Activated T-helper 2 cell treated with anti-CD3 and anti-CD28 coated beads, Interferon-gamma antibody, Interleukin-2, Interleukin-4, amounts not matched to agents 10 μg/mL and 5 μg/mL and 100 μg/mL, durations not matched to agents 14 hours and 24 hours and 36 hours (primary cell): ENCODE data around the gene CDK11A. TPM values are rescaled to one million over a fixed set of nuclear protein-coding genes. Genes with fewer than 3 reads are reported as not detected.
A peak's percentile ranks its signal among the peaks of the same experiment; 100 is the strongest.
"Not testable (repeated sequence)": the region's sequence is repeated elsewhere in the genome, so short reads cannot be mapped to it uniquely, and the experiment has no call there.

Experiments
- DNase-seq: peaks from one replicate; pipeline ENCODE4 v3.0.0; 2021; ENCODE audit warnings: low spot score
- H3K27ac Mint-ChIP-seq: one replicate; pipeline ENCODE4 v1.8.0; 2021; ENCODE audit warnings: mixed read lengths
- H3K27me3 Mint-ChIP-seq: one replicate; pipeline ENCODE4 v1.8.0; 2021; ENCODE audit warnings: low read depth, mixed read lengths
- H3K36me3 Mint-ChIP-seq: one replicate; pipeline ENCODE4 v1.8.0; 2021; ENCODE audit warnings: low read depth, mixed read lengths
- H3K4me1 Mint-ChIP-seq: one replicate; pipeline ENCODE4 v1.8.0; 2021; ENCODE audit warnings: low read depth, mixed read lengths
- H3K4me3 Mint-ChIP-seq: one replicate; pipeline ENCODE4 v1.8.0; 2021; ENCODE audit warnings: low read depth, mild to moderate bottlenecking, moderate library complexity, mixed read lengths
- H3K9me3 Mint-ChIP-seq: one replicate; pipeline ENCODE4 v1.8.0; 2021; ENCODE audit warnings: mixed read lengths
- intact Hi-C: fragments of 100-400 bp; cut with micrococcal nuclease; formaldehyde crosslinking; loops from one replicate; pipeline ENCODE4 v1.15.1; 2023
- total RNA-seq: library from RNA; stranded (reverse); gene quantifications from 2 replicates; pipeline ENCODE4 v1.2.3, GENCODE V29; 2022

CDK11A gene
- total RNA-seq, 1 donor from 2014 or later, result 63.1 TPM

GRCh38 chr1:1699061-1699460 lies 25.1 kb downstream of the CDK11A start:
- H3K27ac Mint-ChIP-seq, H3K4me1 Mint-ChIP-seq, H3K27me3 Mint-ChIP-seq, H3K36me3 Mint-ChIP-seq, H3K9me3 Mint-ChIP-seq, DNase-seq, H3K4me3 Mint-ChIP-seq, intact Hi-C loops: not testable (repeated sequence)

GRCh38 chr1:1697358-1698183 lies 26.6 kb downstream of the CDK11A start:
- H3K36me3 Mint-ChIP-seq, H3K27ac Mint-ChIP-seq, H3K27me3 Mint-ChIP-seq, H3K4me1 Mint-ChIP-seq, H3K4me3 Mint-ChIP-seq, DNase-seq, H3K9me3 Mint-ChIP-seq, intact Hi-C loops: not testable (repeated sequence)

- DNase-seq, H3K4me3 Mint-ChIP-seq, H3K36me3 Mint-ChIP-seq, intact Hi-C loops, H3K27ac Mint-ChIP-seq, H3K9me3 Mint-ChIP-seq, H3K27me3 Mint-ChIP-seq, H3K4me1 Mint-ChIP-seq: not testable (repeated sequence)
Measured at GRCh38 chr1:1696431-1697357, 27.5 kb downstream of the CDK11A start.

DNA sequence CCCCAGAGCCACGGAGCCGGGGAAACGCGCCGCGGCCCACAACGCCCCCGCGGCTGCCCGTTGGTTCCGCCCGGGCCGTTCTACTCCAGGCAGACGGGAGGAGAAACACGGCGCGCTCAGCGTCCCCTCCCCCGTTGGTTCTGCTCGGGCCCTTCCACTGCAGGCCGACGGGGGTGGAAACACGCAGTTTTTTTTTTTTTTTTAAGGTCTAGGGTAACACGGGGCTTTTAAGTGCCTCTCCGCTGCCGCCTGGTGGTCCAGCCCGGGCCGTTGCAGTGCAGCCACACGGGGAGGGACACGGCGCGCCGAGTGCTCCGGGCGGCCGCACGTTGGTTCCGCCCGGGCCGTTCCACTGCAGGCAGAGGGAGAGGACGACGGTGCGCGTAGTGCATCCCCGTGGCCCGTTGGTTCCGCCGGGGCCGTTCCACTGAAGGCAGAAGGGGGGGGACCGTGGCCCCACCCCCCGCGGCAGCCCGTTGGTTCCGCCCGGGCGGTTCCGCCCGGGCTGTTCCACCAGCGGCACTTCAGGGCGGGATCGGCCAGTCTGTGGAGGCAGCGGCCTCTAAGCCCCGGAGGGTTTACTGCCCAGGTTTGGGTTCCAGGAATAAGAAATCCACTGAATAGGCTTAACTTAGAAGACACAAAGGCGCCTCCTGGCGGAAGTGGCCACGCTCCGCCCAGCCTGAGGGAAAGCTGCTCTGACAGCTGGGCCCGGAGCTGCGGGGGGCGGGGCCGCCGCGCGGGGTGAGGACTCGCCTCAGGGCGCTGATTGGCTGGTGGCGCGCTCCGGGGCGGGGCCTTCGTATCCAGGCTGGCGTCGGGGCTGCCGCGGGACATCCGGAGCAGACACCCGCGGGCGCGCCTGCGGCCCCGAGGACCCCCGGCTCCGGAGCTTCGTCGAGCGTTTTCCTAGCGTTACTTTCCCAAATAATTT lies 31.2 kb downstream of the CDK11A start, which contains the start of gene SLC35E2B:
SLC35E2B (minus strand) TSS at position 82 of the 934 bp plus-strand sequence. CDS start 16,096 bp downstream, outside the sequence.
- intact Hi-C loops, H3K27me3 Mint-ChIP-seq, H3K9me3 Mint-ChIP-seq, H3K4me1 Mint-ChIP-seq: not testable (repeated sequence)
- H3K27ac Mint-ChIP-seq, result peak within 1 kb of the TSS; percentile 95
- peaks cover 12% of the 10 kb centered on the region for H3K36me3 Mint-ChIP-seq
- DNase-seq, result peak; percentile 93
- peak within 1 kb of the TSS; percentile 77 for H3K4me3 Mint-ChIP-seq

DNA sequence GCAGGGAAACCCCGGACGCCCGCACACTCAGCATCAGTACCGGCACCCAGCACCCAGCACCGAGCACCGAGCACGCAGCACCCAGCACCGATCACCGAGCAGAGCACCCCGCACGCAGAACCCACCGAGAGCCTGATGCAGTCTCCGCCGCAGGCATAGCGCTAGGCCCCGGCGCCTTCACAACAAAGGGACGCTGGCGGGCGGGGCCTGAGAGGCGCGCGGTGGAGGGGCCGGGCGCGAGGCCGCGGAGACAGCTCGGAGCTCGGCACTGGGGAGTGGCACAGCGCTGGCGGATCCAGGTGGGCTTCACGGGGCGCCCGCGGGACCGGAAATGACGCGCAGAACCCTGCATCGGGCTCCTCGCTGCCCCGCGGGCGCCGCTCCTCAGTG lies 31.8 kb downstream of the CDK11A start:
- H3K4me3 Mint-ChIP-seq, result peak overlapping the region; percentile 77
- H3K27me3 Mint-ChIP-seq, H3K9me3 Mint-ChIP-seq, H3K4me1 Mint-ChIP-seq, intact Hi-C loops: not testable (repeated sequence)
- peak; percentile 80 for DNase-seq
- H3K27ac Mint-ChIP-seq, result peak overlapping the region; percentile 28
- H3K36me3 Mint-ChIP-seq, result peaks cover 16% of the 10 kb centered on the region

GRCh38 chr1:1691443-1691842 lies 32.7 kb downstream of the CDK11A start:
- H3K27ac Mint-ChIP-seq, intact Hi-C loops, DNase-seq, H3K27me3 Mint-ChIP-seq, H3K4me1 Mint-ChIP-seq, H3K9me3 Mint-ChIP-seq, H3K4me3 Mint-ChIP-seq: not testable (repeated sequence)
- peaks cover 16% of the 10 kb centered on the region for H3K36me3 Mint-ChIP-seq

DNA sequence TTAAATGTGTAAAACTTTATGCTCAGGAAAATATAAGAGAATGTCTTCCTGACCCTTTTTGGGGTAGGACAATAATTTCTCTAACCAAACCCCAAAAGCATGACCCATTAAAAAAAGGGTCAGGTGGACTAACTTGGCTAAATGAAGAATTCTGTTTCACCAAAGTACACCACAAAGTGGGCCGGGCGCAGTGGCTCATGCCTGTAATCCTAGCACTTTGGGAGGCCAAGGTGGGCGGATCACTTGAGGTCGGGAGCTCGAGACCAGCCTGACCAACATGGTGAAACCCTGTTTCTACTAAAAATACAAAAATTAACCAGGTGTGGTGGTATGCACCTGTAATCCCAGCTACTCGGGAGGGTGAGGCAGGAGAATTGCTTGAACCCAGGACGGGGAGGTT lies 34.6 kb downstream of the CDK11A start:
- H3K4me3 Mint-ChIP-seq, intact Hi-C loops, H3K27me3 Mint-ChIP-seq, H3K27ac Mint-ChIP-seq, DNase-seq, H3K9me3 Mint-ChIP-seq, H3K4me1 Mint-ChIP-seq: not testable (repeated sequence)
- H3K36me3 Mint-ChIP-seq, result peaks cover 19% of the 10 kb centered on the region

- Mint-ChIP-seq H3K4me3 (no peak overlapping the region), H3K36me3 (peaks cover 19% of the 10 kb centered on the region), H3K27ac (peak overlapping the region; percentile 26), H3K9me3 (no peaks in the 10 kb centered on the region), H3K27me3 (no peaks in the 10 kb centered on the region), H3K4me1 (peaks cover 5% of the 10 kb centered on the region)
- DNase-seq, result no peak
- intact Hi-C loops, result no loop called here
Measured at GRCh38 chr1:1687846-1688245, 36.3 kb downstream of the CDK11A start.

GRCh38 chr1:1684031-1684681 lies 40.0 kb downstream of the CDK11A start:
- Mint-ChIP-seq H3K4me1 (peaks cover 8% of the 10 kb centered on the region), H3K36me3 (peaks cover 12% of the 10 kb centered on the region), H3K27me3 (no peaks in the 10 kb centered on the region), H3K27ac (no peak overlapping the region), H3K9me3 (no peaks in the 10 kb centered on the region), H3K4me3 (no peak overlapping the region)
- DNase-seq, result no peak
- intact Hi-C loops, result no loop called here

- Mint-ChIP-seq H3K4me1 (peaks cover 16% of the 10 kb centered on the region), H3K4me3 (no peak overlapping the region), H3K27ac (no peak overlapping the region), H3K9me3 (no peaks in the 10 kb centered on the region), H3K27me3 (no peaks in the 10 kb centered on the region), H3K36me3 (peaks cover 9% of the 10 kb centered on the region)
- no peak for DNase-seq
- intact Hi-C loops, result no loop called here
Measured at GRCh38 chr1:1683104-1683905, 40.9 kb downstream of the CDK11A start.

- Mint-ChIP-seq H3K36me3 (peaks cover 10% of the 10 kb centered on the region), H3K4me1 (peaks cover 23% of the 10 kb centered on the region)
Measured at GRCh38 chr1:1680912-1681273, 43.3 kb downstream of the CDK11A start.

More at GRCh38 chr1:1680912-1681273, 43.3 kb downstream of the CDK11A start:
- intact Hi-C loops, result no loop called here
- H3K9me3 Mint-ChIP-seq, result no peaks in the 10 kb centered on the region
- no peak overlapping the region for H3K4me3 Mint-ChIP-seq
- H3K27me3 Mint-ChIP-seq, result no peaks in the 10 kb centered on the region
- no peak for DNase-seq
- no peak overlapping the region for H3K27ac Mint-ChIP-seq
